HG03378 (cell line): ENCODE measurements around the gene THAP11.
A peak's percentile ranks its signal among the peaks of the same experiment; 100 is the strongest.

Source experiments
- ATAC-seq: cut with Tn5 transposase; IDR thresholded peaks from one replicate; pipeline ENCODE4 v1.9.1; 2021; ENCODE audit warnings: mild to moderate bottlenecking, moderate library complexity; ENCODE audit not compliant: unreplicated experiment

THAP11 gene

GRCh38 chr16:67882374-67883145, 40.4 kb downstream of the THAP11 start:
- no peak for ATAC-seq

GRCh38 chr16:67883146-67883871, 41.2 kb downstream of the THAP11 start:
- ATAC-seq = no peak

GRCh38 chr16:67883872-67884261, 41.7 kb downstream of the THAP11 start:
- no peak for ATAC-seq

- ATAC-seq = no peak
Measured at GRCh38 chr16:67884684-67885083, 42.6 kb downstream of the THAP11 start, which contains the start of gene NRN1L. TSS of gene NRN1L (plus strand) at chr16:67884885. CDS start at chr16:67884904, 19 bp downstream.

GRCh38 chr16:67885545-67885944, 43.4 kb downstream of the THAP11 start:
- ATAC-seq = no peak

GRCh38 chr16:67885976-67886375, 43.9 kb downstream of the THAP11 start:
- ATAC-seq = no peak

- no peak for ATAC-seq
Measured at GRCh38 chr16:67886387-67886786, 44.3 kb downstream of the THAP11 start.

- ATAC-seq = no peak
Measured at GRCh38 chr16:67888331-67888730, 46.2 kb downstream of the THAP11 start.

- no peak for ATAC-seq
Measured at GRCh38 chr16:67892375-67892774, 50.3 kb downstream of the THAP11 start.

- peak; percentile 82 for ATAC-seq
Measured at GRCh38 chr16:67892899-67893742, 51.0 kb downstream of the THAP11 start, which contains the start of gene PSKH1. TSS of gene PSKH1 (plus strand) at chr16:67893254. CDS start at chr16:67908750, 15,496 bp downstream.
